Central memory CD4-positive, alpha-beta T cell (primary cell): Measurements from ENCODE around the gene TRPM3.

Source experiments
- DNase-seq: peaks from one replicate; pipeline ENCODE4 v3.0.0; 2022

The TRPM3 gene

GRCh38 chr9:70601000-70601951, 520.1 kb downstream of the TRPM3 start:
- no peak for DNase-seq

- DNase-seq = no peak
Observed at GRCh38 chr9:70600506-70600905, 520.9 kb downstream of the TRPM3 start.

- DNase-seq = no peak
Observed at GRCh38 chr9:70597886-70598285, 523.5 kb downstream of the TRPM3 start.

- no peak for DNase-seq
Observed at GRCh38 chr9:70595211-70595610, 526.2 kb downstream of the TRPM3 start.

GRCh38 chr9:70594386-70594944, 527.0 kb downstream of the TRPM3 start:
- no peak for DNase-seq

- DNase-seq = no peak
Observed at GRCh38 chr9:70593241-70593640, 528.2 kb downstream of the TRPM3 start.

GRCh38 chr9:70590315-70590677, 531.1 kb downstream of the TRPM3 start:
- no peak for DNase-seq

GRCh38 chr9:70589571-70590314, 531.7 kb downstream of the TRPM3 start:
- DNase-seq = no peak

- DNase-seq = no peak
Observed at GRCh38 chr9:70588999-70589398, 532.4 kb downstream of the TRPM3 start.

GRCh38 chr9:70588381-70588780, 533.0 kb downstream of the TRPM3 start:
- DNase-seq = no peak

GRCh38 chr9:70587201-70587600, 534.2 kb downstream of the TRPM3 start:
- DNase-seq = no peak

- DNase-seq = no peak
Observed at GRCh38 chr9:70586476-70586875, 534.9 kb downstream of the TRPM3 start.

GRCh38 chr9:70581955-70582350, 539.5 kb downstream of the TRPM3 start:
- no peak for DNase-seq

- DNase-seq = no peak
Observed at GRCh38 chr9:70581214-70581954, 540.0 kb downstream of the TRPM3 start.

- no peak for DNase-seq
Observed at GRCh38 chr9:70580606-70581195, 540.7 kb downstream of the TRPM3 start.

GRCh38 chr9:70579686-70580085, 541.7 kb downstream of the TRPM3 start:
- DNase-seq = no peak

GRCh38 chr9:70578720-70579119, 542.7 kb downstream of the TRPM3 start:
- no peak for DNase-seq

GRCh38 chr9:70577671-70578070, 543.8 kb downstream of the TRPM3 start:
- DNase-seq = no peak

- DNase-seq = no peak
Observed at GRCh38 chr9:70576116-70576515, 545.3 kb downstream of the TRPM3 start.

GRCh38 chr9:70574151-70574837, 547.1 kb downstream of the TRPM3 start:
- DNase-seq = no peak

- DNase-seq = no peak
Observed at GRCh38 chr9:70573308-70573707, 548.1 kb downstream of the TRPM3 start.

GRCh38 chr9:70571258-70571657, 550.2 kb downstream of the TRPM3 start:
- no peak for DNase-seq
